GM21529 (cell line): ENCODE results near the gene CHIT1.
"Not testable (repeated sequence)": the region's sequence is repeated elsewhere in the genome, so short reads cannot be mapped to it uniquely, and the experiment has no call there.

Experiments
- ATAC-seq: cut with Tn5 transposase; IDR thresholded peaks from one replicate; pipeline ENCODE4 v1.9.1; 2021; ENCODE audit not compliant: unreplicated experiment

CHIT1 gene

GRCh38 chr1:203266140-203266539 is 36.7 kb upstream of the CHIT1 start:
- not testable (repeated sequence) for ATAC-seq

DNA sequence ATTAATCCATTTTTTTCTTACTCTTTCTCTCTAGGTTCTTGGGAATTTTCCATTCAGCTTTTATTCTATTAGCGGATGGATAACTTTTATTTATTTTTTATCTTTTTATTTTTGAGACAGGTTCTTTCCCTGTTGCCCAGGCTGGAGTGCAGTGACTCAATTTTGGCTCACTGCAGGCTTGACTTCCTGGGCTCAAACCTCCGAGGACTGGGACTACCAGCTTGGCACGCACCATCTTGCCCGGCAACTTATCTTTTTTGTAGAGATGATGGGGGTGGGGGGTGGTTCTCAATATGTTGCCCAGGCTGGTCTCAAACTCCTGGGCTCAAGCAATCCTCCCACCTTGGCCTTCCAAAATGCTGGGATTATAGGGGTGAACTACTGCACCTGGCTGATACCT is 36.1 kb upstream of the CHIT1 start:
- ATAC-seq = no peak

GRCh38 chr1:203264052-203264501 is 34.6 kb upstream of the CHIT1 start:
- ATAC-seq = no peak

DNA sequence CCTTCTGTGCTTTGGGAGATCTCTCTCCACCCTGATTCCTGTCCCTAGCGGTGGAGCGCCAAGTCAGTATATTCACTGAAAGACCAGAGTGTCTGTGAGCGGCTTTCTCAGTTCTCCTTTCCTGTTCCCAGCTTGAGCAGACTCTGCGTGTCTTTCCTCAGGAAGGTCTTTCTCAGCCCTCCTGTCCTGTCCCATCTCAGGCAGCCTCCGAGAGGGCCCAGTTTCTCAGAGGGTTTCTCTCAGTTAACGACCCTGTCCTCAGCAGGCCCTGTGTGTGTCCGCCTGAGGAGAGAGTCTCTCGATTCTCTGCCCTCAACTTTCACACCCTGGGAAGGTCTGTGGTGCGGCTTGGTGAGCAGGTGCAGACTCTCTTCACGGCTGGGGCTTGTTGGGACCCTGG is 34.0 kb upstream of the CHIT1 start:
- ATAC-seq = peak; percentile 50

DNA sequence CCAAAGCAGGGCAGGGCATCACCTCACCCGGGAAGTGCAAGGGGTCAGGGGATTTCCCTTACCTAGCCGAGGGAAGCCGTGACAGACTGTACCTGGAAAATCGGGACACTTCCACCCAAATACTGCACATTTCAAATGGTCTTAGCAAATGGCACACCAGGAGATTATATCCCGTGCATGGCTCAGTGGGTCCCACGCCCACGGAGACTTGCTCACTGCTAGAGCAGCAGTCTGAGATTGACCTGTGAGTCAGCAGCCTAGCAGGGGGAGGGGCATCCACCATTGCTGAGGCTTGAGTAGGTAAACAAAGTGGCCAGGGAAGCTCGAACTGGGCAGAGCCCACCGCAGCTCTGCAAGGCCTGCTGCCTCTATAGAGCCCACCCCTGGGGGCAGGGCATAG is 27.2 kb upstream of the CHIT1 start:
- not testable (repeated sequence) for ATAC-seq

GRCh38 chr1:203254782-203255181 is 25.3 kb upstream of the CHIT1 start:
- not testable (repeated sequence) for ATAC-seq

DNA sequence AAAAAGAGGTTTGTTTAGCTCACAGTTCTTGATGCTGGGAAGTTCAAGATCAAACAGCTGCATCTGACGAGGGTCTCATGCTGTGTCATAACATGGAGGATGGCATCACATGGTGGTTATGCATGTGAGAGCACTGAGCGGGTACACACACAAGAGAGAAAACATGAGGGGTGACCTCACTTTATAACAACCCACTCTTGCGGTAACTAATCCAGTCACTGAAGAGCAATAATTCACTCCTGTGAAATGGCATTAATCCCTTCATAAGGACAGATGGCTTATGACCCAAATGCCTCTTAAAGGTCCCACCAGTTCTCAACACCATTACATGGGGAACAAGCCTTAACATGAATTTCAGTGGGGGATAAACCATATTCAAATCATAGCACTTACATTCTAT is 23.2 kb upstream of the CHIT1 start:
- no peak for ATAC-seq

DNA sequence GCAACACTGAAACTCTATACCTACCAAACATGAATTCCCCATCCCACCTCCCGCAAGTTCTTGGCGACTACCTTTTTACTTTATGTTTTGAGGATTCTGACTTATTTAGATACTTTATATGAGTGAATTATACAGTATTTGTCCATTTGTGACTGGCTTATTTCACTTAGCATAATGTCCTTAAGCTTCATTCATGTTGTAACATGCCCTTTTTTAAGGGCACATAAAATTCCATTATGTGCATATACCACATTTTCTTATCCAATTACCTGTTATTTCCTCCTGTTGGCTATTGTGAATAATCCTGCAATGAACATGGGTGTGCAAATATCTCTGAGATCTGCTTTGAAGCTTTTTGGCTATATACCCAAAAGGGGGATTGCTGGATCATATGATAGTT is 22.0 kb upstream of the CHIT1 start:
- ATAC-seq = no peak

GRCh38 chr1:203250911-203251310 is 21.4 kb upstream of the CHIT1 start:
- no peak for ATAC-seq

DNA sequence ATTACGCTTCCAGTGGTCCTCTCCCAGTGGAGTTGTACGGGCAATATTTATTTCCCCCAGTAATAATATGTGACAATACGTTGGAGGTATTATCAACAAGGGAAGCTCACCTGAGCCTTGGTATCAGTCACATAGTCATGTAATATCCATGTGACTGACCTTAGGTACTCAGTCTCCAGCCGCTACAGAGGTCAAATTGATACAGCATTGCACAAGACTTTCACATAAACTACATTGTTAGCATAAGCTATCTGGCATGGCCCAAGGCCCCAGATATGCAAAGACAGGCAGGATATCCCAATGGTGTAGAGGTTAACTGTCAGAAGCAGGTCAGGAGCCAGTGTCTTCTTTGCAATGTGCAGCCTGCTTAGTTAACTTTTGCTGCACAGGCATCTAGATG is 15.3 kb upstream of the CHIT1 start:
- no peak for ATAC-seq

DNA sequence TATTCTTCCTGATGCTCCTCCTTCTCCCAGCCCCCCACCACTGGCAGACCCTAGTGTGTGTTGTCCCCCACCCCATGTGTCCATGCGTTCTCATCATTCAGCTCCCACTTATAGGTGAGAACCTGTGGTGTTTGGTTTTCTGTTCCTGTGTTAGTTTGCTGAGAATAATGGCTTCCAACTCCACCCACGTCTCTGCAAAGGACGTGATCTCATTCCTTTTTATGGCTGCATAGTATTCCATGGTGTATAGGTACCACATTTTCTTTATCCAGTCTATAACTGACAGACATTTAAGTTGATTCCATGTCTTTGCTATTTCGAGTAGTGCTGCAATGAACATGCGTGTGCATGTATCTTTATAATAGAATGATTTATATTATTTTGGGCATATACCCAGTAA is 12.2 kb upstream of the CHIT1 start:
- ATAC-seq = not testable (repeated sequence)

DNA sequence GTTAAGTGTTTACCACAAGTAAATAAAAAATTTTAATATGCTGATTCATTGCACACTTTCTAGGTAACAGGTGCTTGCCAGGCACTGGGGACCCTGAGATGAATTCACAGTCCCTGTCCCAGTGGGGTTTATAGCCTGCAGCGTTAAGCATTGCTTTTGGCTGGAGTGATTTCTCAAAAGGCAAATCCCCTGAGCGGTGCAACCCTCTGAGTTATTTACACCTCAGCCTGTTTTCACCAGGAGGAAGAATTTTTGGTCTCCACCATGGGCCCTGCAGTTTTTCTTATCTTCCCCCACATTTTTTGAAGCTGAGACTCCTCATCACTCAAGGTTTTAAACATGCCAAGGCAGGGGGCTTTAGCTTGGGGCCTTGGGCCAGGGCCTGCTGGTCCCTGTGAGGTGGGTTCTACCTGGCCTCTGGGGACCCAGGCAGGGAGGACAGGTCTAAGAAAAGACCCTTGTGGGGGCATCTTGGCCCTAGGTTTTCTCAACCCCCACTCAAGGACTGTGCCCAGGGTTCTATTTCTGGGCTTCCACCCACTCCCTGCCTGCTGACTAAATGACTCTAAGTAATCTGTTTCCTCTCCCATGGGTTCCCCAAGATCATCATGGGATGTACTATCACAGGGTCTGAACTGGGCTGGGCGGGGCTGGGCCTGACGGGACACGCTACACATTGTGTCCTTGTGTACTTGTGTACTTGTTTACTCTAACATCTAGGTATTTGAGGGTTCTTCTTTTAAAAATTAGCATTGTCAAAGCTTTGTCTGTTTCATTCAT is 10.2 kb upstream of the CHIT1 start:
- no peak for ATAC-seq

- no peak for ATAC-seq
Measured at GRCh38 chr1:203239081-203239480, 9.6 kb upstream of the CHIT1 start.

DNA sequence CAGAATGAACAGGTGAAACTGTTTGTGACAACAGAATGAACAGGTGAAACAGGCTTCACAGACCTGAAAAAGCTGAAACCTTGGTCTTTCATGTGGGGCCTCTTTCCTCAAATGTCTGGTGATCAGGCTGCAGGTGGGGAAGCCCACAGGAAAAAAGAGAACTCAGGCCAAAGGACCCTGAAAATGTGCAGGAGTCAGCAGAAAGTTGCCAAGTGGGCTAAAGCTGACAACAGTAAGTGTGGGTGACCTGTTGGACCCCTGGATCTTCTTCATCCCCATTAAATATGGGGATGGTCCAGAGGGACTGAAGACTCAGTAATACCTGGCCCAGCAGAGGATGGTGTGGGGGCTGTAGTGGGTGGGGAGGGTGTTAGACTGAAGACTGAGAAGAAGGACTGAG is 9.1 kb upstream of the CHIT1 start:
- ATAC-seq = no peak

DNA sequence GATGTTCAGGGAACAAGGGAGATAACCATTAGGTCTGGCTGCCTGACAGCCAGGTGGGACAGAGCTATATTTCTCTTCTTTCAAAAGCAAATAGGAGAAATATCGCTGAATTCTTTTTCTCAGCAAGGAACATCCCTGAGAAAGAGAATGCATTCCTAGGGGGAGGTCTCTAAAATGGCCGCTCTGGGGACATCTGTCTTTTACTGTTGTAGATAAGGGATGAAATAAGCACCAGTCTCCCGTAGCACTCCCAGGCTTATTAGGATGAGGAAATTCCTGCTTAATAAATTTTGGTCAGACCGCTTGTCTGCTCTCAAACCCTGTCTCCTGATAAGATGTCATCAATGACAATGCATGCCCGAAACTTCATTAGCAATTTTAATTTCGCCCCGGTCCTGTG is 5.4 kb upstream of the CHIT1 start:
- ATAC-seq = not testable (repeated sequence)

GRCh38 chr1:203228670-203229069 is 803 bp downstream of the CHIT1 start:
- ATAC-seq = no peak

DNA sequence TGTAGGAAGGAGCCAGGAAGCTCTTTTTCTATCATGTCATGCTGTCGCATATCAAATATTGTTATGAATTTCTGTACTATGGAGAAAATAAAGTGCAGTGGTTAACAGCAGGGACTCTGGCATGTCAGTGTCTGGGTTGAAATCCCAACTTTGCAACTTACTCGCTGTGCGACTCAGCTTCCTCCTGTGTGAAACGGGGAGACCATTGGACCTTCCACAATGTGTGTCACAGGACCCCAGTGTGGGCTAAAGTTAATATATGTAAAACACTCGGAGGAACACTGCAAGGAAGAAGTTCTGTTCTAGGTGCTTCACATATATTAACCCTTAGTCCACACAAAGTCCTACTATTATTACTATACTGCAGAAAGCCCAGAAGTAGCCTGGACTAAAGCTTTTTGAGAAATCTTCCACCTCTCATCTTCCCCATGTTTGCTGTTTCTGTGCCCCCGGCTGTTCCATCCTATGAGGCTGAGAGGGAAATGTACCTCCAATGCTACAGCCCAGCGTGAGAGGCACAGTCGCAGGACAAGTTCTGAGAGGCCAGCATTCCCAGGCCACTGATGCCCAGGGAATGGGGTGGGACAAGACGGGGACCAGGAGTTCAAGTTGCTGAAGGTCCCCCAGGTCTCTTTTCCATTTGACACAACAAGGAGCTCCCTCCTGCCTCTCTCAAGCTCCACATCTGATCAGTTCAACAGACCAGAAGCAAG is 1.9 kb downstream of the CHIT1 start:
- ATAC-seq = no peak

DNA sequence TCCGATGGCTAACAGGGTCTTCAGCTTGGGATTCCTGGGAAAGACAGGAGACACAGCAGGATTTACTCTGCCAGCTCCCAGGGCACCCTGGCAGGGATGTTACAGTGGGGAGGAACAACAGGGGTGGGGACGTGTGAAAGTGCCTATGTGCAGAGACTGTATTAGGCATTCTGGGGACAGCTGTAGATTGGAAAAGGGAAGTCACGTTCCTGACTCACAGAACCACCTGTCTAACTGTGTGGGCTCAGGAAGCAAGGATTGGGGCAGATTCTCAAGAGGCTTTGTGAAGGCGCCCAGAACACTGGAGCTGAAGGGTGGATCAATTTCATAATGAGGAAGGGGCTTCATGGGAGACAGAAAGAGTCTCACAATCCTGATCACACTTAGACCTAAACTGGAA is 4.4 kb downstream of the CHIT1 start:
- no peak for ATAC-seq

- ATAC-seq = no peak
Measured at GRCh38 chr1:203223012-203223775, 6.3 kb downstream of the CHIT1 start.

GRCh38 chr1:203219934-203220333 is 9.5 kb downstream of the CHIT1 start:
- no peak for ATAC-seq

DNA sequence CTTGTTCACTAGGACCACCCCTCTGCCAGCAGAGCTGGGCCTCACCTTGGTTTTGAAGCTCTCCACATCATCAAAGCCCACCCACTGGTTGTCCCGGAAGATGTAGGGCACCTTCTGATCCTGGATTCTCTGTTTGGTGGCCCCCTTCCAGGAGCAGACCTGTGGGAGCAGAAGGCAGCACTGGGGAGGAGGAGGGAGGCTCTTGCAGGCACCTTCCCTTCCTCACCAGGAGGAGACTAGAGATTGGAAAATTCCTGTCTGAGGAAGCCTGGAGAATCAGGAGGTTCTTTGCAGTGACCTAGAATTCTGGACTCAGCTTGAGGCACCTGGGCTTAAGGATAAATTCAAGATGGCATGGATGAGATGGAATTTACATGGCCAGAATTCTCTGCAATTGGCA is 10.3 kb downstream of the CHIT1 start:
- no peak for ATAC-seq

- ATAC-seq = no peak
Measured at GRCh38 chr1:203217668-203218067, 11.8 kb downstream of the CHIT1 start.
